G401 (cell line): ENCODE results near the gene KIF17. TPM values are rescaled to one million over a fixed set of nuclear protein-coding genes. Genes with fewer than 3 reads are reported as not detected.

ENCODE experiments used
- DNase-seq: peaks from one replicate; pipeline ENCODE4 v3.0.0-alpha.2; 2015; ENCODE audit warnings: low spot score
- in situ Hi-C: cut with HindIII; loops from 2 replicates; pipeline ENCODE4 v1.10.0; 2016; ENCODE audit warnings: low sequenced_read_pairs, mixed read lengths
- total RNA-seq: library from RNA; depleted of rRNA; stranded (reverse); fragments of >200 nt; shearing (Covaris generic); gene quantifications from 2 replicates; pipeline ENCODE4 v1.2.3, GENCODE V29; 2014

KIF17 gene
- total RNA-seq, 1 experiment from 2014 or later = 1.4 TPM

GRCh38 chr1:20636785-20637347 lies 80.9 kb downstream of the KIF17 start:
- in situ Hi-C loops = no loop called here
- DNase-seq = no peak

DNA sequence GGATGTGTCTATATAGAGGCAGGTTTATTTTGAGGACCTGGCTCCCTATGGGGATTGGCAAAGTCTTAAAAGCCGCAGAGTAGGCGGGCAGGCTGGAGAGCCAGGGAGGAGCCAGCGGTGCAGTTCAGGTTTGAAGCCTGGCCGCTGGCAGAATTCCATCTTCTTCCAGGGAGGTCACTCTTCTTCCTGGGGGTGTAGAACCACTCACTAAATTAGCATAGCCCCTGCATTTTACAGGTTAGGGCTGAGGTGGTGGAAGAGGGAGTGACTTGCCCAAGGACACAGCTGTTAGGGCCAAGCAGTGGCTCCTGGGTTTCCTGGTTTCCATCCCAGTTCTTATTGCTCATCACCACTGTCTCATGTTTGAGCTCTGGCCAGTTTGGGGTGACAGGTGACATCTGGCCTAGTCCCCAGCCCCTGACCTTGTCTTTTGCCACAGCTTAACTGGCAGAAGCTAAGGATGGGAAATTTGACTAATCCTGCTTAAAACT lies 83.2 kb downstream of the KIF17 start:
- in situ Hi-C loops = no loop called here
- peak; percentile 49 for DNase-seq

- no peak for DNase-seq
- in situ Hi-C loops = no loop called here
These were observed 83.7 kb downstream of the KIF17 start for GRCh38 chr1:20634065-20634593.

GRCh38 chr1:20633190-20634064 lies 84.4 kb downstream of the KIF17 start, which contains the start of gene PINK1:
Gene PINK1, plus strand, starts transcription at chr1:20633458. Its CDS starts 91 bp downstream, at chr1:20633549.
- in situ Hi-C loops = no loop called here
- DNase-seq = peak; percentile 87

DNA sequence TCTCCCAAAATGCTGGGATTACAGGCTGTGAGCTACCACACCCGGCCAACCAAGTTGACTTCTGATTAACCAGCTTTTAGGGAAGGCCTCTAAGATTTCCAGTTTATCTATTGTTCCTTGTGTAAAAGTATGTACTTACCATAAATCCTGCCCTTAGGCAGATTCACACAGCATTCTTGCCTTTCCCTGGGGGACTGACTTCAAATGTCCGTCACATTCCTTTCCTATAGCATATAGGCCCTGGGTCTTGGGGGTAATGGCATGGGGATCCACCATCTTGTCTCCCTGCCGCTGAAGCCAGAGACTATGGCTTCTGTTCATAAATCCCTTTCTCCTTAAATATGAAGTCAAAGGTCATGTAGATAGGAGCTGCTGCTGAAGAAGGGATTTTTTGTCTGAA lies 85.4 kb downstream of the KIF17 start:
- in situ Hi-C loops = no loop called here
- DNase-seq = no peak

GRCh38 chr1:20630729-20631128 lies 87.1 kb downstream of the KIF17 start:
- no peak for DNase-seq
- in situ Hi-C loops = no loop called here

DNA sequence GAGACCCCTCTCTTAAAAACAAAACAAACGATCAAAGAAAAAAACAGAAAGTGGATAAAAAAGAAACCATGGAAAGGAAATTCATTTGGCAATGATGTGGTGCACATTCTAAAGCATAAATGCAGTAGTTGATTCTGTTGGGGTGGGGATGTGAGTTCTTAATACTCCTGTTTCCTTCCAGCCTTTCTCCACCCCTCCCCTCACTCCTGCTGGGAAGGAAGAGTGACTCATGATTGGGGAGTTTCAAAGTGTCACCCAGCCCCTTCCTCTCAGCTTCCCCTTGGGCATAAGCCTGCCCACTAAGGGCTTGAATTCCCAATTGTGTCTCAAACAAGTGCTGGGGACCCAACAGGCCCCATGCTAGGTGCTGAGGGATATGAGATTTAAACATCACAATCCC lies 91.3 kb downstream of the KIF17 start:
- in situ Hi-C loops = no loop called here

DNA sequence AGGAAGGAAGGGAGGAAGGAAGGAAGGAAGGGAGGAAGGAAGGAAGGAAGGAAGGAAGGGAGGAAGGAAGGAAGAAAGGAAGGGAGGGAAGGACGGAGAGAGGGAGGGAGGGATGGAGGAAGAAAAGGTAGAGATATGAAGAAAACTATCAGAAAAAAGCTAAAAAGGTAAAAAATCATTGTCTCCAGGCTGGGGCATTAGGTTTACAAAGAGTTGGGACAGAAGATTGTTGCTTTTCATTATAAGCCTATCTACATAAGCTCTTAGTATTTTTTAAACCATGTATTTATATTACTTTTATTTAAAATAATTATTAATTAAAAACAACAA lies 91.7 kb downstream of the KIF17 start:
- no peak for DNase-seq
- in situ Hi-C loops = no loop called here

More for the DNA sequence above, 91.3 kb downstream of the KIF17 start:
- no peak for DNase-seq

DNA sequence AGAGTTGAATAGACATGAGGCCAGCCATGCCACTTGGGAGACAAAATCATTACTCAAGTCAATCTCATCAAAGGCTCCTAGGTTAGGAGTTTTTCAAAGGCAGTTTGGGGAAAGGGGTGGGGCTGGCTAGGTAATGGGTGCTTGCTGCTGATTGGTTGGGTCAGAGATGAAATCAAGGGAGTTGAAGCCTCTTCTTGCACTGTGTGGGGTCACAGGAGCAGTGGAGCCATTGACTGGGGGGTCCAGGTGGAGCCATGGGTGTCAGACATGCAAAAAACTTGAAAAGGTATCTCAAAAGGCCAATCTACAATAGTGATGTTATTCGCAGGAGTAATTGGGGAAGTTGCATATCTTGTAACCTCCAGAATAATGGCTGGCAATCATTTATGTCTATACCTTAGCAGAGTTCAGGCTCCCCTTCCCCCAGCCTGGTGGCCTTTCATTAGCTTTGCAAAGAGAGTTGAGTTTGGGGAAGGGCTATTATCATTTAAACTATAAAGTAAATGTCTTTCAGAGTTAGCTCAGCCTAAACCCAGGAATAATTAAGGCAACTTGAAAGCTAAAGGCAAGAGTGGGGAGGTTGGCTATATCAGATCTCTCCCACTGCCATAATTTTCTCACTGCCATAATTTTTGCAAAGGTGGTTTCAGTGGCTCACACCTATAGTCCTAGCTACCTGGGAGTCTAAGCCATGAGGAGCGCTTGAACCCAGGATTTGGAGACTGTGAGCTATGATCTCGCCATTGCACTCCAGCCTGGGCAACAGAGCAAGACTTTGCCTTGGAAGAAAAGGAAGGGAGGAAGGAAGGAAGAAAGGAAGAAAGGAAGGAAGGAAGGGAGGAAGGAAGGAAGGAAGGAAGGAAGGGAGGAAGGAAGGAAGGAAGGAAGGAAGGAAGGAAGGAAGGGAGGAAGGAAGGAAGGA lies 92.4 kb downstream of the KIF17 start:
- in situ Hi-C loops = no loop called here

GRCh38 chr1:20624709-20625108 lies 93.1 kb downstream of the KIF17 start:
- no peak for DNase-seq
- in situ Hi-C loops = no loop called here

More for the DNA sequence above, 92.4 kb downstream of the KIF17 start:
- DNase-seq = no peak

DNA sequence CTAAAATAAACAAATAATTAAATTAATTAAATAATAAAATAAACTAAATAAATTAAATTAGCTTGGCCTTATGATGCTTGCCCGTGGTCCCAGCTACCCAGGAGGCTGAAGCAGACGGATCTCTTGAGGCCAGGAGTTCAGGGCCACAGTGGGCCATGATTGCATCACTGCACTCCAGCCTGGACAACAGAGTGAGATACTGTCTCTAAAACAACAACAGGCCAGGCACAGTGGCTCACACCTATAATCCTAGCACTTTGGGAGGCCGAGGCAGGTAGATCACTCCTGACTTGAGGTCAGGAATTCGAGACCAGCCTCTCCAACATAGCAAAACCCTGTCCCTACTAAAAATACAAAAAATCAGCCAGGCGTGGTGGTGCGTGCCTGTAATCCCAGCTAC lies 96.8 kb downstream of the KIF17 start:
- DNase-seq = no peak
- in situ Hi-C loops = no loop called here

- DNase-seq = no peak
- in situ Hi-C loops = no loop called here
These were observed 97.8 kb downstream of the KIF17 start for GRCh38 chr1:20619999-20620398.

- in situ Hi-C loops = no loop called here
These were observed 99.3 kb downstream of the KIF17 start for GRCh38 chr1:20618550-20618949.

DNA sequence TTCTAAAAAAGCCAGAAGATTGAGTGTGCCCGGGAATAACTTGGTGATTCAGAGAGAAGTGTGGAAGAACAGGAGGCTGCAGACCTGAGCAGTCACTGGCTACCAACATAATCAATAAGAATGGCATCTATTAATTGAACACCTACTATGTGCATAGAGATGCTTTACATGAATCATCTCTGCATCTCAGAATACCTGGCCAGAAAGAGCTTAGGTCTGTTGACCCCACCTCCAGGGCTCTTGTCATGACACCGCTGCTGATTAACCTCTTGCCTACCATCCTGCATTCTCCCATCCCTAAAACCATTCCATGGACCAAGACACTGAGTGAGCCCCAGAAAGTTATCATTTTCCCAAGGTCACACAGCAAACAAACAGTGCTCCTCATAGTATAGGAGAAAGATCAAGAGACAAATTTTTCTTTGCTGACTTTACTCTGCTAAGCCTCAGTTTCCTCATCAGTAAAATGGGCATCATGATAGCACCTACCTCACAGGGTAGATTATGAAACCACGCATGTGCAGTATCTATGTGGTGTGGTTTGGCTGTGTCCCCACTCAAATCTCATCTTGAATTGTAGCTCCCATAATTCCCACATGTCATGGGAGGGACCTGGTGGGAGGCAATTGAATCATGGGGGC lies 100.8 kb downstream of the KIF17 start:
- in situ Hi-C loops = no loop called here
- DNase-seq = no peak

More at GRCh38 chr1:20618550-20618949, 99.3 kb downstream of the KIF17 start:
- DNase-seq = no peak

DNA sequence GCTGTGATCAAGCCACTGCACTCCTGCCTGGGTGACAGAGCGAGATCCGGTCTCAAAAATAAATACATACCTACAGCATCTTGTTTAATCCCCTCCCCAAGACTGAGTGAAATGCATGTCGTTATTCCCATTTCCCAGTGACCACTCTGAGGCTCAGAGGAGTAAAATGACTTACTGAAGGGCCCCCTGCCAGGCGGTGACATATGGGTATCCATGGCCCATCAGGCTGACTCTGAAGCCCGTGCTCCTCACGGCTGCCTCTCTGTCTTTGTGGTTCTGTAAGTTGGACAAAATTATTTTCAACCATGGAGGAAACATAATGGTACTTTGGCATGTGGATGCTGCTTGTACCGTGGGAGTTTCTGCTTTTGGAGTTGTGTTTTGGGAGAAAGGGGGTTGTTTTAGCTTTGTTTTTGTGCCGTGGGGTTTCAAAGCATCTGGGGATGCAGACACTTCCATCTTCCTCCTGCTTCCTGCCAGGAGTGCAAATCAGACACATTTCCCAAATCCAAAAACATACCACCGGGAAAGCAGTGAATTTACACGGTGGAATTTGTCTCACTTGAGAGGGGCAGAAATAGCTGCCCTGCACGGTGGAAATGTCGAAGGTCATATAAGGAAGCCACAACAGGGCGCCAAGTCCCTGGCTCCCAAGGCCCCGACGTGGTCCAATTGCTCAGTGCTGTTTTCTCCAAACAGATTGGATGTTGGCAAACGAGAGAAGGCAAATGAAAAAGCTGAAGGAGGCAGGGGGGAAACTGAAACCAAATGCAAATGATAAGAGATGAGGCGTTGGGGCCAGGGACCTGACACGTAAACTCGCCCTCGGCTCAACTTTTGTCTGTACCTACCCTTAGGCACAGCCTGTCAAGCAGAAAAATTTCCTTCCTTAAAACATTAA lies 101.6 kb downstream of the KIF17 start:
- DNase-seq = peak; percentile 69
- in situ Hi-C loops = no loop called here

GRCh38 chr1:20614131-20614579 lies 103.7 kb downstream of the KIF17 start:
- no peak for DNase-seq

More at GRCh38 chr1:20614131-20614579, 103.7 kb downstream of the KIF17 start:
- in situ Hi-C loops = no loop called here
